Large intestine (tissue), 3 donors: ENCODE measurements around the gene EBPL. TPM values are rescaled to one million over a fixed set of nuclear protein-coding genes. Genes with fewer than 3 reads are reported as not detected.
"Not testable (repeated sequence)": the region's sequence is repeated elsewhere in the genome, so short reads cannot be mapped to it uniquely, and the experiment has no call there.

Experiments used
- DNase-seq, 2 donors: peaks; one replicate each; pipeline versions ENCODE4 v3.0.0 to v3.0.0-alpha.2; 2013
- H3K27ac ChIP-seq: one replicate; pipeline ENCODE4 v1.5.1; 2013; ENCODE audit warnings: low read length
- H3K27me3 ChIP-seq: 2 replicates; pipeline ENCODE4 v1.6.1; 2013; ENCODE audit warnings: low read length; ENCODE audit not compliant: control insufficient read depth, insufficient read depth
- H3K36me3 ChIP-seq: 2 replicates; pipeline ENCODE4 v1.6.1; 2013; ENCODE audit warnings: low read length; ENCODE audit not compliant: control insufficient read depth, insufficient read depth
- H3K4me1 ChIP-seq: one replicate; pipeline ENCODE4 v1.6.1; 2013; ENCODE audit warnings: low read length; ENCODE audit not compliant: control insufficient read depth, insufficient read depth
- H3K4me3 ChIP-seq: one replicate; pipeline ENCODE4 v1.5.1; 2013; ENCODE audit warnings: low read length
- H3K9me3 ChIP-seq: one replicate; pipeline ENCODE4 v1.6.1; 2013; ENCODE audit warnings: mild to moderate bottlenecking, low read depth, low read length, moderate library complexity; ENCODE audit not compliant: control insufficient read depth
- WGBS: methylation state at CpG from one replicate; pipeline ENCODE4 v1.1.5; 2013; ENCODE audit warnings: low lambda C conversion rate; ENCODE audit not compliant: insufficient coverage; 5-methylcytosine and 5-hydroxymethylcytosine counted together
- polyA plus RNA-seq: library from polyadenylated mRNA; unstranded; fragments of 120-200 nt; gene quantifications from one replicate; pipeline ENCODE4 v1.2.1, GENCODE V29; 2013

The EBPL gene
- polyA plus RNA-seq, 1 donor = 43.1 TPM

DNA sequence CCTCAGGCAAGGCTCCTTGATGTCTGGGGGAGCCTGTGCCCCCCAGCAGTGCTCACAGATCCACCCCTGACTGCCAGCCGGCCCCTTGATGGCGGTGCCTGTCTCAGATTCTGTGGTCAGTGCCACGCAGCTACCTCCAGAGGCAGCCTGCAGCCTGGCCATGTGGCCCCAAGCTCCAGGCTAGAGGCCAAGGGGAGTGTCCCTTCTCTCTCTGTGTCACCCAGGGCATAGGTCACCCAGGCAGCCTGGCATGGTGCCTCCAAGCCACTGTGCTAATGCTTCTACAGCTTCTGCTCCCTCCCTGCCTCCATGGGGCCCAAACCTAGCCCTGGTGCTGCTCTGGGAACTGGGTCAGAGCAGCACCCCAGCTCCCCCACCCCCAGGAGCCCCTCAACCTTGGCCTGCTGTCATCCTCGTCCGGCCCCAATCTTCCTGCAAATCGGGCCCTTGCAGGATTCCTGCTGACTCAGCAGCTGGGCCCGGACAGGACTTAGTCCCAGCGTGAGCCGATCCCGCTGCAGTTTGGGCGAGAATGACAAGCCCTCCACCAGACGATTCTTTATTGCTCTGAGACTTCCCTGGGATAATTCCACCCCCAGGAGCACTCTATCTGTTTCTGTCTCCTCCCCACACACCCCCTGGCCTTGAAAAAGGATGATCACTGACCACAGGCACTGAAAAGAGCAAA lies 65.8 kb downstream of the EBPL start:
- H3K9me3 ChIP-seq = no peaks in the 10 kb centered on the region
- no peak overlapping the region for H3K4me3 ChIP-seq
- peaks cover 11% of the 10 kb centered on the region for H3K4me1 ChIP-seq
- peak; percentile 50 to 59 for DNase-seq
- no peaks in the 10 kb centered on the region for H3K27me3 ChIP-seq
- no CpG with 5 or more reads among the region's 12 CpGs for WGBS
- peak overlapping the region; percentile 86 for H3K27ac ChIP-seq
- H3K36me3 ChIP-seq = no peaks in the 10 kb centered on the region

DNA sequence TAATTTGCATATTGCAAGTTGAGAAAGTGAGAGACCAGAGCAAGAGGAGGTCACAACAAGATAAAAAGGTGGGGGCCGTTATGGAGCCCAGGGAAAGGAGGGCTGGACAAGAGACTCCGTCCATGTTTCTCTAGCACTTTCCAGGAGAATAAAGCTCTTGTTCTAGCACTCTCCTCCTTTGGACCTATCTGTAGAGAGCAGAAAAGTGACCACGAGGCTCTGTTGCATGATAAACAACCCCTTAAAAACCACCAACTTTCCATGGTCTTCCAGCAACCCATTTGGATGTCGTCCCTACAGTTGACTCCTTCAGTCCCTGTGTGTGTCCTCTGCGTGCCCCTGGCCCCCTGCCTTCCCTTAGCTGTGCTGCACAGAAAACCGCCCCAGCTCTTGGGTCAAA lies 67.1 kb downstream of the EBPL start:
- WGBS = 92% methylated on average over 2 of the region's 6 CpGs
- H3K4me1 ChIP-seq = peaks cover 11% of the 10 kb centered on the region
- no peak overlapping the region for H3K27ac ChIP-seq
- no peaks in the 10 kb centered on the region for H3K27me3 ChIP-seq
- H3K9me3 ChIP-seq = no peaks in the 10 kb centered on the region
- no peak for DNase-seq
- H3K4me3 ChIP-seq = no peak overlapping the region
- H3K36me3 ChIP-seq = no peaks in the 10 kb centered on the region

DNA sequence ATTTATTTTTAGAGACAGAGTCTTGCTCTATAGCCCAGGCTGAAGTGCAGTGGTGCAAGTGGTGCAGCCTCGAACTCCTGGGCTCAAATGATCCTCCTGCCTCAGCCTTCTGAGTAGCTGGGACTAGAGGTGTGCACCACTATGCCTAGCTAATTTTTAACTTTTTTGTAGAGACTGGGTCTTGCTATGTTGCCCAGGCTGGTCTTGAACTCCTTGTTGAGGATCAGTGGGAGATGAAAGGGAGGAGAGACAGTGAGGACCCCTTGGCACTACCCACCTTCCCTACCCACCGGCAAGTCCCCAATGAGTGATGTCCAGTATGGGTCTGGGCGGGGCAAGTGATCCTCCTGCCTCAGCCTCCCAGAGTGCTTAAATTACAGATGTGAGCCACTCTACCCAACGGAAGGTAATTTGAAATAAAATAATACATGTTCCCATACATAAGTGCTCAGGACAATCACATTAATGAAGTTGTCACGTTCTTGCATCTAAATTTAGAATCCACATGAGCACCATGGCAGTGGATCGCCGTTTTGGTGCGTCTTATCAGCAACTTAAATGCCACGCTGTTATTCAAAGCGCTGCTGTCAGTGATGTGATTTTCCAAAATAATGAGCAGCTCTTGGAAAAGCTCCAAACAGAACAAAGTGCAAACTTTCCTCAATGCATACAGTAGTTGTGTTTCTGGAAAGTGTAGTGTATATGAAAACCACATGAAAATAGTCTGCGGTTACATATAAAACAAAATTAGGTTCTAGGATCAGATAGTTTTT lies 68.9 kb downstream of the EBPL start:
- H3K9me3 ChIP-seq = no peaks in the 10 kb centered on the region
- no peaks in the 10 kb centered on the region for H3K27me3 ChIP-seq
- WGBS = 88% methylated on average over 7 of the region's 11 CpGs
- no peak overlapping the region for H3K27ac ChIP-seq
- H3K4me1 ChIP-seq = peaks cover 11% of the 10 kb centered on the region
- no peaks in the 10 kb centered on the region for H3K36me3 ChIP-seq
- H3K4me3 ChIP-seq = no peak overlapping the region
- DNase-seq = no peak

DNA sequence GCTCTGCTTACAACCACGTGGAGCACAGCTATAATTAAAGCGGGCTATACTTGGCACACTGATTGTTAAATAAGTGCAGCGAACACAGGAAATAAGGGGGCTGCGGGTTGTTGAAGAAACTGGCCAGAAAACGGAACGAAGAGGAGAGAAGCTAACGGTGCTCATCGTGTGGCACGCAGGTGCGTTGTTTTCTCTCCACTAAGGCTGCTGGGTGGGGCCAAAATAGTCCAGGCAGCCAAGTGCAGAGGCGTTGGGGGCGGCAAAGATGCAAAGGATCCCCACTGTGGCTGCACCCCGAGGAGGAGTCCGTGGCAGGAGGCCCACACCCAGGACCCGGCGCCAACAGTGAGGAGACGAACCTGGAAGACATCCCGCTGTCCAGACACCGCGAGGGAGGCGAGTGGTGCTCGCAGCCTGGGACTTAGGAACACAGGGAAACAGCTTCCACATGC lies 71.1 kb downstream of the EBPL start:
- H3K27me3 ChIP-seq = no peaks in the 10 kb centered on the region
- 96% methylated on average over 3 of the region's 22 CpGs for WGBS

DNA sequence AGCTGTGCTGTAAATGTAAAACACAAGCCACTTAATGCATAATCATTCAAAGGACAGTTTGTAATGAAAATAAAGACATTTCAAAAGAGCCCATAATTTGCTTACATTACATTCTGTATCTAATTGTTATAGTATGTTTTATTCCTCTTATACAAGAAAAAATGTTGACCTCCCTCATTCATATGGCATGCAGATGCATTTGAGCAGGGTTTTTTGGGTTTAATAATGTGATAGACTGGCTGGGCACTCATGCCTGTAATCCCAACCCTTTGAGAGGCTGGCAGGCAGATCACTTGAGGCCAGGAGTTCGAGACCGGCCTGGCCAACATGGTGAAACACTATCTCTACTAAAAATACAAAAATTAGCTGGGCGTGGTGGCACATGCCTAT lies 74.6 kb downstream of the EBPL start:
- no peaks in the 10 kb centered on the region for H3K4me1 ChIP-seq
- no peaks in the 10 kb centered on the region for H3K36me3 ChIP-seq
- no peak overlapping the region for H3K27ac ChIP-seq
- H3K27me3 ChIP-seq = no peaks in the 10 kb centered on the region
- no CpG with 5 or more reads among the region's 3 CpGs for WGBS
- H3K9me3 ChIP-seq = no peaks in the 10 kb centered on the region
- H3K4me3 ChIP-seq = no peak overlapping the region
- DNase-seq = no peak

More for the DNA sequence above, 71.1 kb downstream of the EBPL start:
- DNase-seq = no peak
- no peaks in the 10 kb centered on the region for H3K36me3 ChIP-seq
- H3K27ac ChIP-seq = no peak overlapping the region
- H3K4me1 ChIP-seq = peaks cover 3% of the 10 kb centered on the region
- H3K4me3 ChIP-seq = no peak overlapping the region
- no peaks in the 10 kb centered on the region for H3K9me3 ChIP-seq

DNA sequence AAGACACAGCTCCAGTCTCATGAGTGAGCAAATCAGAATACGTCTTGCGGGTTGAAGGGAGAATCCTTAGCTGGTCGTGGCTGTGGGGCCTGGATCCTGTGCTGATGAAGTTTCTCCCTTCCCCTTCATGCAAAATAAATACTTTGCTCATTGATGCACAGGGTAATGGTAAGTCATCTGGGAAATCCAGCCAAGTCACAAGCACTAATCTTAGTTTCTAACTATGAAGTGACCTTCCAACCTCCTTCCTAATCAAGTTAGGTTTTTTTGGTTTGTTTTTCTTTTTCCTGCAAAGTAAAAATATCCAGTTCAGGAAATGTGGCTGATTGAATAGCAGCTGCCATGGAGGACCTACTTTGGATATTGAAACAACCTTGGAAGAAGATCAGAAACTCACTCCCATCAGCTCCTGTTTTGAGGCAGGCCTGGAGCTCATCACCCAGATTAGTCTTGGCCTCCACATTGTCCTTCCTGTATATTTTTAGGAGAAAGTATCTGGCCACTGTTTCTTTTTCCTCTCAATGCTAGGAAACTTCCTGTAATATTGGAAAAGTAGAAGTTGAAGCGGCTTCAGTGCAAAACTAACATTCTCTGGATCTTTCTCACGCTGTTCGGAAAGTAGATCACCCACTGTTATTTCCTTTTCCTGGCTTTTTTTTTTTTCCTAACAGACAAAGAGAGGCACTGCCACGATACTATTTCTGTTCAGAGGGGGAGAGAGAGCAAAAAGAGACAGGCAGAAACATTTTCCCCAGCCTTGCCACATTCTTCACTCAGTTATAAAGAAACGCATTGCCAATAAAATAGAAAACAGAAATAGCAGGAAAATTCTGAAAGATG lies 75.2 kb downstream of the EBPL start:
- Histone ChIP-seq H3K4me3 (no peak overlapping the region), H3K9me3 (no peaks in the 10 kb centered on the region), H3K27me3 (no peaks in the 10 kb centered on the region), H3K4me1 (no peaks in the 10 kb centered on the region), H3K27ac (no peak overlapping the region), H3K36me3 (no peaks in the 10 kb centered on the region)
- WGBS = 92% methylated on average over 2 of the region's 8 CpGs
- no peak for DNase-seq

DNA sequence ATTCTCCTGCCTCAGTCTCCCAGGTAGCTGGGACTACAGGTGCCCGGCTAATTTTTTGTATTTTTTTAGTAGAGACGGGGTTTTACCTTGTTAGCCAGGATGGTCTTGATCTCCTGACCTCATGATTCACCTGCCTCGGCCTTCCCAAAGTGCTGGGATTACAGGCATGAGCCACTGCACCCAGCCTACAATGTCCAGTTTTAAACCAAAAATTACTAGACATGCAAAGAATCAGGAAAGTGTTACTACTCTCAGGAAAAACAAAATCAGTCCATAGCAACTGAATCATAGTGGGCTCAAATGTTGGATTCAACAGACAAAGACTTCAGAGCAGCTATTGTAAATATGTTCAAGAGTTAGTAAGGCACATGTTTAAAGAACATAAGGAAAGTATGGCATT lies 79.2 kb downstream of the EBPL start:
- no CpG with 5 or more reads among the region's 3 CpGs for WGBS
- not testable (repeated sequence) for H3K4me1 ChIP-seq, H3K27me3 ChIP-seq, H3K4me3 ChIP-seq, H3K27ac ChIP-seq, H3K36me3 ChIP-seq, DNase-seq, H3K9me3 ChIP-seq

Other genes starting within 250 kb of the EBPL start
- gene CAB39L, start 247.4 kb downstream of the EBPL start, polyA plus RNA-seq = 7.8 TPM
- 13.6 TPM for gene SETDB2, start 247.2 kb downstream of the EBPL start, polyA plus RNA-seq
- gene PHF11, start 195.5 kb downstream of the EBPL start, polyA plus RNA-seq = 47.3 TPM
- gene RCBTB1, start 105.9 kb downstream of the EBPL start, polyA plus RNA-seq = 21.2 TPM
- gene ARL11, start 63.0 kb downstream of the EBPL start, polyA plus RNA-seq = 1.3 TPM
- gene KPNA3, start 101.2 kb upstream of the EBPL start, polyA plus RNA-seq = 31.3 TPM
- gene SPRYD7, start 244.9 kb upstream of the EBPL start, polyA plus RNA-seq = 11.1 TPM